K562 (cell line): ENCODE measurements around the gene PCDH1. TPM values are rescaled to one million over a fixed set of nuclear protein-coding genes. Genes with fewer than 3 reads are reported as not detected.

ENCODE experiments used
- ATAC-seq: fragments of 200-7000 bp; cut with Tn5 transposase; 3 replicates; pipeline ENCODE4 v1.9.1; 2020; ENCODE audit warnings: moderate library complexity
- BruUV-seq: library from RNA; stranded (reverse); fragments of 400-500 nt; replicated peaks from 2 replicates; lab custom pipeline; 2021; lab: Mats Ljungman, UMichigan
- CTCF ChIA-PET: fragments of 300-600 bp; formaldehyde crosslinking; extraction: SDS; loops from one replicate; lab custom pipeline; 2021; ENCODE audit warnings: low intra/inter-chr PET ratio; lab: Yijun Ruan, JAX
- POLR2A ChIA-PET: fragments of 300-600, 350-650 bp; sonication (Branson Sonifier 250); formaldehyde crosslinking; extraction: SDS; loops from one replicate; lab custom pipeline; 2021; ENCODE audit warnings: antibody characterized with exemption, inconsistent platforms; lab: Yijun Ruan, JAX
- DNase-seq, 4 experiments: peaks; one replicate each; pipeline versions ENCODE4 v3.0.0 to v3.0.0-alpha.2; 2011 to 2018; ENCODE audit warnings: low spot score in 3 of 4, mixed read lengths in 3 of 4; ENCODE audit errors: extremely low read depth in 1 of 4
- FAIRE-seq: peaks from 2 replicates; lab custom pipeline; 2011; peaks lifted over from hg19 to GRCh38; lab: Jason Lieb, UNC
- H2AFZ ChIP-seq: 2 replicates; pipeline ENCODE4 v1.6.0; 2011; ENCODE audit warnings: low read depth, low read length, control low read depth, inconsistent platforms
- H3K27ac ChIP-seq: fragments of 200-600 bp; 3 replicates; pipeline ENCODE4 v1.8.0; 2011; ENCODE audit warnings: low read depth, mild to moderate bottlenecking, control low read depth, inconsistent platforms, low read length, moderate library complexity, mixed read lengths; ENCODE audit errors: extremely low read depth
- H3K27me3 ChIP-seq, 2 experiments: fragments of 300-600 bp in 1 of 2; 2 replicates in 1 of 2; 3 replicates in 1 of 2; pipeline versions ENCODE4 v1.6.0 to v1.8.0; 2011; ENCODE audit warnings: inconsistent platforms in 2 of 2, low read length in 2 of 2, mild to moderate bottlenecking in 1 of 2, mixed read lengths in 1 of 2, moderate library complexity in 1 of 2; ENCODE audit not compliant: control insufficient read depth in 2 of 2, insufficient read depth in 2 of 2
- H3K36me3 ChIP-seq: fragments of 300-600 bp; 3 replicates; pipeline ENCODE4 v1.8.0; 2011; ENCODE audit warnings: mild to moderate bottlenecking, low read length, inconsistent platforms; ENCODE audit not compliant: control insufficient read depth, insufficient read depth
- H3K4me1 ChIP-seq, 2 experiments: fragments of 200-600 bp in 1 of 2; replicated peaks in 1 of 2; 2 replicates in 1 of 2; 3 replicates in 1 of 2; pipeline versions ENCODE4 v1.5.1 to v1.8.0; 2011; ENCODE audit warnings: inconsistent platforms in 2 of 2, low read length in 2 of 2, mild to moderate bottlenecking in 1 of 2, mixed read lengths in 1 of 2, moderate library complexity in 1 of 2; ENCODE audit not compliant: control insufficient read depth in 2 of 2, insufficient read depth in 2 of 2
- H3K4me2 ChIP-seq: 2 replicates; pipeline ENCODE4 v1.6.1; 2011; ENCODE audit warnings: low read length, control low read depth, inconsistent platforms, mixed read lengths; ENCODE audit not compliant: insufficient read depth
- H3K4me3 ChIP-seq: fragments of 200-600 bp; sonication (generic), shearing (Covaris generic); 2 replicates; pipeline ENCODE4 v1.5.1; 2016; ENCODE audit warnings: control low read depth, inconsistent platforms
- H3K79me2 ChIP-seq: fragments of 200-600 bp; 3 replicates; pipeline ENCODE4 v1.8.0; 2011; ENCODE audit warnings: low read length, inconsistent platforms; ENCODE audit not compliant: control insufficient read depth, insufficient read depth
- H3K9ac ChIP-seq, 2 experiments: 2 replicates each; pipeline versions ENCODE4 v1.6.0 to v1.6.1; 2011; ENCODE audit warnings: low read depth in 2 of 2, low read length in 2 of 2, control low read depth in 1 of 2, inconsistent platforms in 1 of 2, mild to moderate bottlenecking in 1 of 2, mixed read lengths in 1 of 2; ENCODE audit not compliant: insufficient read depth in 1 of 2
- H3K9me1 ChIP-seq: one replicate; pipeline ENCODE4 v1.6.0; 2011; ENCODE audit warnings: inconsistent platforms, mild to moderate bottlenecking, low read length, moderate library complexity; ENCODE audit not compliant: control insufficient read depth, insufficient read depth
- H3K9me3 ChIP-seq: replicated peaks from 2 replicates; pipeline ENCODE4 v1.5.1; 2011; ENCODE audit warnings: low read depth, low read length, inconsistent platforms; ENCODE audit not compliant: control insufficient read depth, insufficient read depth
- H4K20me1 ChIP-seq: replicated peaks from 2 replicates; pipeline ENCODE4 v1.6.1; 2011; ENCODE audit warnings: low read length, inconsistent platforms, mixed read lengths; ENCODE audit not compliant: control insufficient read depth, insufficient read depth
- TCF7L2 ChIP-seq: fragments of 150-350 bp; IDR thresholded peaks from 2 replicates; pipeline ENCODE4 v1.6.1; 2016; ENCODE audit warnings: low read depth, mild to moderate bottlenecking, low read length, moderate library complexity
- ZNF316 ChIP-seq: fragments of 450-650 bp; IDR thresholded peaks from 2 replicates; pipeline ENCODE4 v1.6.1; 2016
- WGBS: fragments of 100-300 bp; shearing (Covaris generic); methylation state at CpG from one replicate; pipeline ENCODE4 v1.1.6; 2016; ENCODE audit warnings: low coverage, mixed read lengths; ENCODE audit not compliant: insufficient coverage; ENCODE audit errors: missing lambda C conversion rate; 5-methylcytosine and 5-hydroxymethylcytosine counted together
- in situ Hi-C: fragments of 300-500 bp; cut with MboI; formaldehyde crosslinking; loops from 4 replicates; pipeline ENCODE4 v1.15.0; 2018; ENCODE audit warnings: inconsistent platforms, mixed read lengths
- intact Hi-C: fragments of 100-400 bp; cut with micrococcal nuclease; formaldehyde crosslinking; loops from 2 replicates; pipeline ENCODE4 v1.14.2; 2022
- polyA plus RNA-seq, 8 experiments: library from polyadenylated mRNA; depleted of rRNA in 4 of 8; stranded (reverse) in 5 of 8; unstranded in 3 of 8; fragments of >200 nt; fragmentation: Nextera tagmentation in 2 of 8; fragmentation: Illumina TruSeq in 1 of 8; extraction: Ambion mirVana in 2 of 8; extraction: Trizol in 1 of 8; gene quantifications; 2 replicates each; pipeline versions ENCODE4 v1.2.1 to v1.2.3, GENCODE V29; 2011 to 2014; ENCODE audit warnings: inconsistent platforms in 1 of 8, missing spikeins in 1 of 8
- total RNA-seq, 7 experiments: library from RNA; depleted of rRNA in 6 of 7; stranded (reverse); fragments of >200 nt in 6 of 7; fragmentation: Illumina TruSeq in 2 of 7; extraction: Trizol in 2 of 7; gene quantifications; 2 replicates each; pipeline versions ENCODE4 v1.2.1 to v1.2.3, GENCODE V29; 2011 to 2021; ENCODE audit warnings: low replicate concordance in 1 of 7

Gene PCDH1
- total and polyA plus RNA-seq, 9 of the 15 experiments (the other 6 are each of a cell fraction or from before 2014, with no cell fraction given) = 0.11 to 3.6 (median 1.9) TPM; not detected in 1

GRCh38 chr5:141864371-141865370, 13.5 kb downstream of the PCDH1 start:
- CTCF ChIA-PET = no interaction called here
- no peaks in the 10 kb centered on the region for H3K36me3 ChIP-seq
- peaks cover 24 to 78% of the 10 kb centered on the region in 2 experiments; a peak in 4 of 5 replicates for H3K27me3 ChIP-seq
- 21% methylated on average over 22 of the region's 24 CpGs for WGBS
- no peaks in the 10 kb centered on the region for H3K79me2 ChIP-seq
- FAIRE-seq = no peak
- in situ Hi-C loops = no loop called here
- TF ChIP-seq ZNF316 (0 out of 2 replicates have a peak, but pooled peaks have one; percentile 13), TCF7L2 (no peak)
- TF ChIP-seq, all 486 proteins: peak for 1
- no TSS peak for BruUV-seq
- peak overlapping the region in 1 of 2 experiments; percentile 46; a peak in 1 of 4 replicates for H3K9ac ChIP-seq
- no peaks in the 10 kb centered on the region for H3K9me1 ChIP-seq
- no peak for DNase-seq
- H3K4me2 ChIP-seq = no peak overlapping the region
- peaks cover 30% of the 10 kb centered on the region for H4K20me1 ChIP-seq
- ATAC-seq = no peak
- no peaks in the 10 kb centered on the region; a peak in 1 of 5 replicates for H3K4me1 ChIP-seq
- H3K4me3 ChIP-seq = no peak overlapping the region
- POLR2A ChIA-PET = interaction anchor here (0.5 to 1.0 kb wide), 6 partner anchors 13 to 141 kb away, joined by 3 to 6 read pairs (median 3); no protein-coding TSS in a partner anchor
- intact Hi-C loops = no loop called here
- H2AFZ ChIP-seq = no peak overlapping the region
- H3K27ac ChIP-seq = no peak overlapping the region
- no peaks in the 10 kb centered on the region for H3K9me3 ChIP-seq
